H9 (cell line): ENCODE results near the gene LINGO3. TPM values are rescaled to one million over a fixed set of nuclear protein-coding genes. Genes with fewer than 3 reads are reported as not detected.

ENCODE experiments used
- DNase-seq: peaks from one replicate; pipeline ENCODE4 v3.0.0-alpha.2; 2017
- H2AFZ ChIP-seq: one replicate; pipeline ENCODE4 v1.6.1; 2013; ENCODE audit warnings: mild to moderate bottlenecking, low read length, control low read depth, moderate library complexity
- H2AK5ac ChIP-seq: 2 replicates; pipeline ENCODE4 v1.6.1; 2013; ENCODE audit warnings: low read length, control low read depth, mixed read lengths; ENCODE audit not compliant: insufficient read length
- H2BK120ac ChIP-seq: one replicate; pipeline ENCODE4 v1.6.1; 2013; ENCODE audit warnings: low read depth, mild to moderate bottlenecking, low read length, control low read depth, inconsistent platforms; ENCODE audit not compliant: poor library complexity, severe bottlenecking
- H2BK12ac ChIP-seq: 2 replicates; pipeline ENCODE4 v1.6.1; 2013; ENCODE audit warnings: low read length, control low read depth, mixed read lengths, low read depth; ENCODE audit not compliant: insufficient read length
- H2BK15ac ChIP-seq: 2 replicates; pipeline ENCODE4 v1.6.1; 2013; ENCODE audit warnings: low read depth, low read length, control low read depth
- H2BK20ac ChIP-seq: one replicate; pipeline ENCODE4 v1.6.1; 2013; ENCODE audit warnings: low read depth, mild to moderate bottlenecking, low read length, control low read depth, inconsistent platforms; ENCODE audit not compliant: poor library complexity, severe bottlenecking
- H2BK5ac ChIP-seq: 2 replicates; pipeline ENCODE4 v1.6.1; 2013; ENCODE audit warnings: low read length, control low read depth, mixed read lengths; ENCODE audit not compliant: insufficient read length
- H3K14ac ChIP-seq: 2 replicates; pipeline ENCODE4 v1.6.1; 2013; ENCODE audit warnings: low read length, control low read depth; ENCODE audit not compliant: insufficient read depth
- H3K18ac ChIP-seq: 2 replicates; pipeline ENCODE4 v1.6.1; 2013; ENCODE audit warnings: low read depth, mild to moderate bottlenecking, mixed read lengths, low read length, control low read depth; ENCODE audit not compliant: insufficient read length
- H3K23ac ChIP-seq: 2 replicates; pipeline ENCODE4 v1.6.1; 2013; ENCODE audit warnings: low read length, control low read depth, mixed read lengths, low read depth; ENCODE audit not compliant: insufficient read length
- H3K23me2 ChIP-seq: 2 replicates; pipeline ENCODE4 v1.6.1; 2013; ENCODE audit warnings: low read depth, mild to moderate bottlenecking, mixed read lengths, low read length, control low read depth; ENCODE audit not compliant: insufficient read length, poor library complexity, severe bottlenecking
- H3K27ac ChIP-seq: 2 replicates; pipeline ENCODE4 v1.5.1; 2013; ENCODE audit warnings: low read length, control low read depth, mixed read lengths, low read depth; ENCODE audit not compliant: insufficient read length
- H3K27me3 ChIP-seq: 2 replicates; pipeline ENCODE4 v1.6.1; 2013; ENCODE audit warnings: low read length, control low read depth, inconsistent platforms; ENCODE audit not compliant: insufficient read depth
- H3K4ac ChIP-seq: 2 replicates; pipeline ENCODE4 v1.6.1; 2013; ENCODE audit warnings: low read depth, mild to moderate bottlenecking, control low read depth, inconsistent platforms, low read length, moderate library complexity
- H3K4me1 ChIP-seq: 2 replicates; pipeline ENCODE4 v1.6.1; 2013; ENCODE audit warnings: low read length, control low read depth, inconsistent platforms; ENCODE audit not compliant: insufficient read depth
- H3K4me2 ChIP-seq: 2 replicates; pipeline ENCODE4 v1.6.1; 2013; ENCODE audit warnings: low read length, control low read depth, mixed read lengths; ENCODE audit not compliant: insufficient read length, insufficient read depth
- H3K56ac ChIP-seq: 2 replicates; pipeline ENCODE4 v1.6.1; 2013; ENCODE audit warnings: low read depth, mild to moderate bottlenecking, mixed read lengths, low read length, control low read depth; ENCODE audit not compliant: insufficient read length
- H3K79me1 ChIP-seq: 2 replicates; pipeline ENCODE4 v1.6.1; 2013; ENCODE audit warnings: low read depth, mild to moderate bottlenecking, moderate library complexity, low read length, control low read depth, inconsistent platforms; ENCODE audit not compliant: insufficient read depth, poor library complexity, severe bottlenecking
- H3K79me2 ChIP-seq: 2 replicates; pipeline ENCODE4 v1.6.1; 2013; ENCODE audit warnings: low read length, control low read depth, inconsistent platforms; ENCODE audit not compliant: insufficient read depth
- H3K9ac ChIP-seq: 2 replicates; pipeline ENCODE4 v1.6.1; 2013; ENCODE audit warnings: low read length, control low read depth, mixed read lengths; ENCODE audit not compliant: insufficient read length; ENCODE audit errors: extremely low read depth
- H3K9me3 ChIP-seq: one replicate; pipeline ENCODE4 v1.6.1; 2013; ENCODE audit warnings: low read depth, low read length, inconsistent platforms; ENCODE audit not compliant: control insufficient read depth
- H3T11ph ChIP-seq: one replicate; pipeline ENCODE4 v1.6.1; 2013; ENCODE audit warnings: mild to moderate bottlenecking, low read length, control low read depth, inconsistent platforms
- H4K20me1 ChIP-seq: one replicate; pipeline ENCODE4 v1.6.1; 2013; ENCODE audit not compliant: control insufficient read depth, insufficient read length, insufficient read depth
- H4K5ac ChIP-seq: 2 replicates; pipeline ENCODE4 v1.6.1; 2013; ENCODE audit warnings: low read depth, mild to moderate bottlenecking, mixed read lengths, low read length, control low read depth; ENCODE audit not compliant: insufficient read length
- H4K8ac ChIP-seq: replicated peaks from 2 replicates; pipeline ENCODE4 v1.6.1; 2013; ENCODE audit warnings: low read length, control low read depth, mixed read lengths, low read depth; ENCODE audit not compliant: insufficient read length
- H4K91ac ChIP-seq: 2 replicates; pipeline ENCODE4 v1.6.1; 2013; ENCODE audit warnings: low read depth, mild to moderate bottlenecking, moderate library complexity, mixed read lengths, low read length, control low read depth; ENCODE audit not compliant: insufficient read length
- H3K27ac Mint-ChIP-seq, 3 experiments: 2 replicates in 2 of 3; 3 replicates in 1 of 3; pipeline ENCODE4 v1.8.0; 2020 to 2021; ENCODE audit warnings: mixed read lengths in 3 of 3, mild to moderate bottlenecking in 1 of 3, moderate library complexity in 1 of 3
- H3K27me3 Mint-ChIP-seq: 2 replicates; pipeline ENCODE4 v1.8.0; 2021; ENCODE audit warnings: low read depth, mild to moderate bottlenecking, moderate library complexity, mixed read lengths
- H3K36me3 Mint-ChIP-seq, 3 experiments: 2 replicates in 2 of 3; 3 replicates in 1 of 3; pipeline ENCODE4 v1.8.0; 2020 to 2021; ENCODE audit warnings: low read depth in 3 of 3, mixed read lengths in 3 of 3; ENCODE audit not compliant: insufficient read depth in 1 of 3
- H3K4me1 Mint-ChIP-seq, 2 experiments: 2 replicates each; pipeline ENCODE4 v1.8.0; 2020; ENCODE audit warnings: mixed read lengths in 2 of 2
- H3K4me3 Mint-ChIP-seq, 2 experiments: 2 replicates in 1 of 2; 3 replicates in 1 of 2; pipeline ENCODE4 v1.8.0; 2020 to 2021; ENCODE audit warnings: mild to moderate bottlenecking in 2 of 2, mixed read lengths in 2 of 2, moderate library complexity in 1 of 2
- H3K9me3 Mint-ChIP-seq, 2 experiments: 2 replicates in 1 of 2; 3 replicates in 1 of 2; pipeline ENCODE4 v1.8.0; 2020; ENCODE audit warnings: mild to moderate bottlenecking in 2 of 2, mixed read lengths in 2 of 2, moderate library complexity in 1 of 2
- CTCF ChIP-seq: fragments of 200-600 bp; sonication (generic); conservative IDR thresholded peaks from 3 replicates; pipeline ENCODE4 v1.8.0; 2021; ENCODE audit warnings: antibody characterized with exemption, mild to moderate bottlenecking
- WGBS: extraction: QIAGEN DNeasy Blood & Tissue Kit; methylation state at CpG from one replicate; pipeline ENCODE4 v1.1.7; 2013; ENCODE audit warnings: missing lambda C conversion rate, low lambda C conversion rate, mixed read lengths; ENCODE audit not compliant: insufficient read length; ENCODE audit errors: extremely low coverage; 5-methylcytosine and 5-hydroxymethylcytosine counted together
- total RNA-seq: library from RNA; stranded (reverse); gene quantifications from 2 replicates; pipeline ENCODE4 v1.2.1, GENCODE V29; 2021

The LINGO3 gene
- total RNA-seq, 1 experiment from 2014 or later, result 0.28 TPM

DNA sequence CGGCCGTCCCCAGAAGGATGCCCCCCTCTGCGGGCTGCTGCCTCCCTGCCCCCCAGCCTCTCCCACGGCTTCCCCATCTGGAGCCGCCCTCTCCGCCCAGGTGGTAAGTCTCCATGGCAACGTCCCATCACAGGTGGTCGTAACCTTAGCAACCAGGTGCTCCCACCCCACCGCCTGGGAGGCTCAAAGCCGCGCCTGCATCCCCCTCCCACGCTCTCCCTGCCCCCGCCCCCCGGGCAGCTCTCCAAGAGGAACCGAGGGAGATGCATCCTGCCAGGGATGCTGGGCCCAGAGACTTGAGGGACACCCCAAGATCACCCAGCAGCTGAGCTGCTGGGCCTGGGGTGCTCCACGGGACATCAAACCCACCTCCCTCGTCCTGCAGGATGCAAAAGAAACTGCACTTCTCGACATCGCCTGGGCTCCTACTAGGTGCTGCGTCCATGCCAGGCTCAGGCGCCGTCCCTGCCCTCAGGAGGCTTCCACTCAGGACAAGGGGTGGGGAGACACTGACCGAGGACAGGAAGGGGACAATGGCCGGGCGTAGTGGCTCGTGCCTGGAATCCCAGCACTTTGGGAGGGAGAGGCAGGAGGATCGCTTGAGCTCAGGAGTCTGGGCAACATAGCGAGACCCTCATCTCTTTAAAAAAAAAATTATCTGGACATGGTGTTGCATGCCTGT is 5.0 kb upstream of the LINGO3 start:
- Histone ChIP-seq H3K9me3 (no peaks in the 10 kb centered on the region), H3T11ph (no peak overlapping the region), H2BK5ac (no peak overlapping the region), H3K14ac (no peak overlapping the region), H3K18ac (no peak overlapping the region), H3K79me1 (no peaks in the 10 kb centered on the region), H4K20me1 (no peaks in the 10 kb centered on the region), H4K91ac (no peak overlapping the region), H3K9ac (no peak overlapping the region), H3K27ac (no peak overlapping the region), H4K5ac (no peak overlapping the region), H3K23ac (no peak overlapping the region), H3K27me3 (no peaks in the 10 kb centered on the region; the same call in 1 of the 2 replicates), H3K4me2 (no peak overlapping the region), H4K8ac (no peak overlapping the region), H2BK12ac (no peak overlapping the region), H3K4me1 (no peaks in the 10 kb centered on the region), H2BK20ac (no peak overlapping the region), H3K79me2 (no peaks in the 10 kb centered on the region), H2AFZ (no peak overlapping the region), H2BK120ac (no peak overlapping the region), H3K4ac (no peak overlapping the region), H2BK15ac (no peak overlapping the region), H3K23me2 (no peaks in the 10 kb centered on the region), H2AK5ac (no peak overlapping the region), H3K56ac (no peak overlapping the region)
- peaks cover 0 to 9% of the 10 kb centered on the region in 2 experiments; a peak in 3 of 5 replicates for H3K9me3 Mint-ChIP-seq
- H3K36me3 Mint-ChIP-seq, result peaks cover 0 to 2% (median 0%) of the 10 kb centered on the region in 3 experiments; a peak in 2 of 7 replicates
- peaks cover 10 to 28% of the 10 kb centered on the region in 2 experiments for H3K4me1 Mint-ChIP-seq
- DNase-seq, result peak; percentile 64
- no CpG with 5 or more reads among the region's 28 CpGs for whole genome bisulfite sequencing
- 0 out of 3 replicates have a peak, but pooled peaks have one; percentile 29 for TF ChIP-seq CTCF
- H3K27ac Mint-ChIP-seq, result no peak overlapping the region
- peaks cover 61% of the 10 kb centered on the region for H3K27me3 Mint-ChIP-seq
- peak overlapping the region in 1 of 2 experiments; percentile 29; a peak in 1 of 5 replicates for H3K4me3 Mint-ChIP-seq
